GM23338 (cell line): Measurements from ENCODE around the gene MYO7B. TPM values are rescaled to one million over a fixed set of nuclear protein-coding genes. Genes with fewer than 3 reads are reported as not detected.

Source experiments
- ATAC-seq: fragments of 200-7000 bp; cut with Tn5 transposase; 3 replicates; pipeline ENCODE4 v1.9.1; 2020
- DNase-seq: peaks from one replicate; pipeline ENCODE4 v3.0.0-alpha.2; 2015; ENCODE audit warnings: low spot score
- H2AFZ ChIP-seq: fragments of 200-600 bp; sonication (generic); 2 replicates; pipeline ENCODE4 v1.8.0; 2016; ENCODE audit warnings: antibody characterized with exemption, mild to moderate bottlenecking, moderate library complexity
- H3F3A ChIP-seq: fragments of 200-600 bp; sonication (generic); replicated peaks from 2 replicates; pipeline ENCODE4 v1.8.0; 2017; ENCODE audit warnings: antibody characterized with exemption, mixed run types, low read depth
- H3K27ac ChIP-seq: fragments of 200-600 bp; sonication (generic); 2 replicates; pipeline ENCODE4 v1.6.1; 2016; ENCODE audit warnings: low read depth
- H3K27me3 ChIP-seq: fragments of 200-600 bp; sonication (generic); 2 replicates; pipeline ENCODE4 v1.8.0; 2016; ENCODE audit warnings: mild to moderate bottlenecking, mixed run types, moderate library complexity; ENCODE audit not compliant: insufficient read depth
- H3K36me3 ChIP-seq: fragments of 200-600 bp; sonication (generic); 2 replicates; pipeline ENCODE4 v1.8.0; 2016; ENCODE audit warnings: mild to moderate bottlenecking; ENCODE audit not compliant: insufficient read depth
- H3K4me1 ChIP-seq: fragments of 200-600 bp; sonication (generic); 2 replicates; pipeline ENCODE4 v1.8.0; 2016; ENCODE audit warnings: mild to moderate bottlenecking, moderate library complexity; ENCODE audit not compliant: insufficient read depth
- H3K4me2 ChIP-seq: fragments of 200-600 bp; sonication (generic); 2 replicates; pipeline ENCODE4 v1.7.1; 2017; ENCODE audit warnings: mixed run types
- H3K4me3 ChIP-seq: fragments of 200-600 bp; sonication (generic); 2 replicates; pipeline ENCODE4 v1.6.1; 2016; ENCODE audit warnings: mixed run types
- H3K79me2 ChIP-seq: fragments of 200-600 bp; sonication (generic); replicated peaks from 2 replicates; pipeline ENCODE4 v1.8.0; 2017; ENCODE audit warnings: mild to moderate bottlenecking; ENCODE audit not compliant: insufficient read depth
- H3K9me2 ChIP-seq: fragments of 200-600 bp; sonication (generic); 2 replicates; pipeline ENCODE4 v1.8.0; 2017; ENCODE audit not compliant: insufficient read depth
- H4K20me1 ChIP-seq: fragments of 200-600 bp; sonication (generic); replicated peaks from 2 replicates; pipeline ENCODE4 v1.8.0; 2017; ENCODE audit warnings: mild to moderate bottlenecking; ENCODE audit not compliant: insufficient read depth
- H3K27ac Mint-ChIP-seq: 2 replicates; pipeline ENCODE4 v1.8.0; 2020; ENCODE audit warnings: inconsistent platforms, mild to moderate bottlenecking, moderate library complexity, mixed read lengths
- H3K27me3 Mint-ChIP-seq: 3 replicates; pipeline ENCODE4 v1.8.0; 2022; ENCODE audit warnings: low read depth, mild to moderate bottlenecking, moderate library complexity, mixed read lengths, inconsistent platforms; ENCODE audit not compliant: insufficient read depth, poor library complexity
- H3K36me3 Mint-ChIP-seq: 3 replicates; pipeline ENCODE4 v1.8.0; 2021; ENCODE audit warnings: low read depth, mild to moderate bottlenecking, inconsistent platforms, moderate library complexity, mixed read lengths
- H3K4me1 Mint-ChIP-seq: 3 replicates; pipeline ENCODE4 v1.8.0; 2020; ENCODE audit warnings: mild to moderate bottlenecking, inconsistent platforms, mixed read lengths
- H3K4me3 Mint-ChIP-seq: 3 replicates; pipeline ENCODE4 v1.8.0; 2021; ENCODE audit warnings: moderate library complexity, mild to moderate bottlenecking, inconsistent platforms, mixed read lengths
- H3K9me3 Mint-ChIP-seq: 3 replicates; pipeline ENCODE4 v1.8.0; 2020; ENCODE audit warnings: moderate library complexity, mild to moderate bottlenecking, inconsistent platforms, mixed read lengths
- CREB1 ChIP-seq: fragments of 250-450 bp; sonication (Bioruptor Pico); IDR thresholded peaks from 2 replicates; pipeline ENCODE4 v1.5.0; 2020; ENCODE audit warnings: low read depth, mild to moderate bottlenecking, moderate library complexity
- CTCF ChIP-seq, 2 experiments: fragments of 200-600 bp in 1 of 2; sonication (generic) in 1 of 2; conservative IDR thresholded peaks; 2 replicates each; pipeline versions ENCODE4 v1.5.1 to v1.6.1; 2016 to 2017; ENCODE audit warnings: antibody characterized with exemption in 2 of 2, low read depth in 2 of 2, mild to moderate bottlenecking in 2 of 2, moderate library complexity in 1 of 2
- ETS1 ChIP-seq: IDR thresholded peaks from 2 replicates; pipeline ENCODE4 v1.6.1; 2016; ENCODE audit warnings: antibody characterized with exemption
- JUNB ChIP-seq: IDR thresholded peaks from one replicate; pipeline ENCODE4 v1.6.1; 2016; ENCODE audit warnings: antibody characterized with exemption; ENCODE audit not compliant: unreplicated experiment
- NANOG ChIP-seq: IDR thresholded peaks from 2 replicates; pipeline ENCODE4 v1.6.1; 2016; ENCODE audit warnings: antibody characterized with exemption, borderline replicate concordance
- POLR2AphosphoS5 ChIP-seq: IDR thresholded peaks from 2 replicates; pipeline ENCODE4 v1.6.1; 2016; ENCODE audit warnings: antibody characterized with exemption, low read depth
- REST ChIP-seq: IDR thresholded peaks from one replicate; pipeline ENCODE4 v1.6.1; 2018; ENCODE audit warnings: antibody characterized with exemption; ENCODE audit not compliant: unreplicated experiment
- STAT1 ChIP-seq: IDR thresholded peaks from one replicate; pipeline ENCODE4 v1.6.1; 2016; ENCODE audit warnings: antibody characterized with exemption; ENCODE audit not compliant: unreplicated experiment
- ZNF114 ChIP-seq: fragments of 250-450 bp; sonication (Bioruptor Pico); IDR thresholded peaks from 2 replicates; pipeline ENCODE4 v1.5.0; 2020; ENCODE audit warnings: mild to moderate bottlenecking, moderate library complexity
- ZNF331 ChIP-seq: fragments of 250-450 bp; sonication (Bioruptor Pico); IDR thresholded peaks from 2 replicates; pipeline ENCODE4 v1.5.0; 2020; ENCODE audit warnings: low read depth, mild to moderate bottlenecking, moderate library complexity
- polyA plus RNA-seq: library from polyadenylated mRNA; unstranded; fragments of >200 nt; fragmentation: Nextera tagmentation; extraction: Ambion mirVana; gene quantifications from 2 replicates; pipeline ENCODE4 v1.2.1, GENCODE V29; 2016
- total RNA-seq: library from RNA; depleted of rRNA; stranded (reverse); fragments of >200 nt; shearing (Covaris generic); gene quantifications from 2 replicates; pipeline ENCODE4 v1.2.3, GENCODE V29; 2014

MYO7B gene
- total and polyA plus RNA-seq, 2 experiments from 2014 or later = not detected

GRCh38 chr2:127658146-127658545 lies 122.7 kb downstream of the MYO7B start (continued):
- no peak for TF ChIP-seq JUNB
- no peak for TF ChIP-seq ETS1
- no peak for TF ChIP-seq POLR2AphosphoS5

- Mint-ChIP-seq H3K9me3 (no peaks in the 10 kb centered on the region), H3K4me3 (no peak overlapping the region), H3K4me1 (peaks cover 9% of the 10 kb centered on the region), H3K36me3 (no peaks in the 10 kb centered on the region; the same call in 2 of the 3 replicates), H3K27me3 (peaks cover 18% of the 10 kb centered on the region), H3K27ac (no peak overlapping the region)
- Histone ChIP-seq H3F3A (no peaks in the 10 kb centered on the region), H3K4me2 (no peak overlapping the region), H3K27me3 (peaks cover 12% of the 10 kb centered on the region), H2AFZ (no peak overlapping the region), H3K9me2 (no peaks in the 10 kb centered on the region), H3K4me1 (no peaks in the 10 kb centered on the region), H3K4me3 (no peak overlapping the region), H3K27ac (no peak overlapping the region), H3K36me3 (no peaks in the 10 kb centered on the region), H3K79me2 (no peaks in the 10 kb centered on the region), H4K20me1 (no peaks in the 10 kb centered on the region; the same call in 1 of the 2 replicates)
- ATAC-seq (no peak), DNase-seq (no peak)
- TF ChIP-seq ZNF114 (CRISPR knock-in tag) (no peak), STAT1 (no peak), ZNF331 (CRISPR knock-in tag) (no peak), POLR2AphosphoS5 (no peak), REST (no peak), NANOG (no peak), JUNB (no peak), ETS1 (no peak), CTCF (conservative IDR thresholded peaks at IDR 0.05; ENCODE audit: low read depth in 2 of 2) (no peak), CREB1 (CRISPR knock-in tag) (no peak)
Observed at GRCh38 chr2:127658641-127659407, 123.3 kb downstream of the MYO7B start.
